Measurements from ENCODE around the gene CD63.

DNA sequence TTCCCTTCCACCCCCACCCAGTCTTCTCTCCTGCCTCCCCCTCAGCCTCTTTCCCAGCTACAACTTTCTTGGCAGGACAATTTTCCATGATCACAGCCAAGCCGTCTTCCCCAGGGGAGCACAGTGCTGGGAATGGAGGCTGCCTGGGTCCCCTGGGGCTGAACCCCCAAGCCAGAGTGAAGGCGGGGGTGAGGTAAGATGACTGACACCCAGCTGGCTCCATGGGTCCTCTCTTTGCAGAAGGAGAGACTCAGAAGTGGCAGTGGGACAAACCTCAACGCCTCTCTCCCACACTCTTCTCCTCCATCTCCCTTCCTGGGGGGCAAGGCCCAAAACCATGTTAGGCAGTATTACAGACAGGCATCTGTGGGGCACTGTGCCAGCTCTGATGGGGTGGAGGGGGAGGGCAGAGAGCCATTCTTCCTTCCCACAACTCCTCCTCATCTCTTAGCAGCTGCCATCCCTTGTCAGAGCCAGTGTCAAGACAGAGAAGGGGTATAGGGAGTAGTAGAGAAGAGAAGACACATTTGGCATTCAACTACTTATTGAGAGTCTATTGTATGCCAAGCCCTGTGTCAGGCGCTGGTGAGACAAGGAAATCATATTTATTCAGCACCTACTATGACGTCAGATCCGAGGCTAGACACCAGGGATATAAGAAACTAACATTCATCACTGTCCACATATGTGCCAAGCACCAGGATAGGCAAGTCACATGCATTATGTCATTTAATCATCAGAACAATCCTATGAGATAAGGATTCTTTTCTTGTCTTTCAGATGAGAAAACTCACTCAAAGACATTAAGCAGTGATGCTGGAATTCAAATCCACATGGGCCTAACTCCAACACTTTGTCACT lies 24.7 kb downstream of the CD63 start:
- TF ChIP-seq ZNF140 (CRISPR knock-in tag; IDR thresholded peaks at IDR 0.05): no peak
- no peak for TF ChIP-seq YY1 (IDR thresholded peaks at IDR 0.05; ENCODE audit: borderline replicate concordance in 1 of 3, control insufficient read depth in 1 of 3, extremely low read depth in 1 of 3, insufficient read depth in 3 of 3, insufficient read length in 1 of 3, insufficient replicate concordance in 2 of 3, low read depth in 1 of 3, low read length in 2 of 3)

Measured in K562 (cell line).